HG03378 (cell line): Measurements from ENCODE around the gene FILIP1.

Experiments
- ATAC-seq: cut with Tn5 transposase; IDR thresholded peaks from one replicate; pipeline ENCODE4 v1.9.1; 2021; ENCODE audit warnings: mild to moderate bottlenecking, moderate library complexity; ENCODE audit not compliant: unreplicated experiment

Gene FILIP1

DNA sequence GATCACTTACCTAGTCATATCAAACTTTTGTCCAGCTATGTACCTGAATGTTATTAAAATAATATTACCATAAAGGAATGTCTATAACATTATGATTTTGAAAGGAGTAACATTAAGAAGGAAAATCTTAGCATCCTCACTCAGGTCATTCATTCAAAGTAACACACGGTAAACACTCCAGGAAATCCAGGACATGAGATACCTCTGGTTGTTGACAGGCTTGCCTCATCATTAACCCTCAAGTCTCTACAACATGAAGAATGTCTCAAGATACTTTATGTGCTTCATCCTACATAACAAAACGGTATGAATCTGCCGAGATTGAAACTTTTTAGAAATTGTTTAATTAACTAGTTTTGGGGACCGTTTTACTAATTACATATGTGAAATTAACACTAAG is 690 bp upstream of the FILIP1 start:
- ATAC-seq = no peak

- no peak for ATAC-seq
Observed at GRCh38 chr6:75492386-75493153, 1.0 kb downstream of the FILIP1 start.

DNA sequence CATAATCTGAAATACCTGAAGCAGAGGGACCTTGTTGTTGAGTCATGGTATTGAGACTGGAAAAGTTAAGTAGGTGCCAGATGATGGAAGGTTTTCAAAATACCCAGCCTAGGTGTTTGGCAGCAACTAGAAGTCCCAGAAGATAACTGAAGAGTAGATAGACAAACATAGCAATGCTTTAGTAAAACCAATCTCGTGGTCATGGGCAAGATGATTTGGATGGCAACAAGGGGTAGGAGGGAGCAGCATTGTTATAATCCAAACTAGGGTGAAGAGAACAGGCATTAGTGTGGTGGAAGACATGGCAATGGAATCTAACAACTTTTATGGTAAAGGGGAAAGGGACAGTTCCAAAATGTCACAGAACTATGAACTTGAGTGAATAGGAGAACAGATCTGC is 2.3 kb downstream of the FILIP1 start:
- no peak for ATAC-seq

GRCh38 chr6:75490706-75491105 is 2.9 kb downstream of the FILIP1 start:
- ATAC-seq = no peak

DNA sequence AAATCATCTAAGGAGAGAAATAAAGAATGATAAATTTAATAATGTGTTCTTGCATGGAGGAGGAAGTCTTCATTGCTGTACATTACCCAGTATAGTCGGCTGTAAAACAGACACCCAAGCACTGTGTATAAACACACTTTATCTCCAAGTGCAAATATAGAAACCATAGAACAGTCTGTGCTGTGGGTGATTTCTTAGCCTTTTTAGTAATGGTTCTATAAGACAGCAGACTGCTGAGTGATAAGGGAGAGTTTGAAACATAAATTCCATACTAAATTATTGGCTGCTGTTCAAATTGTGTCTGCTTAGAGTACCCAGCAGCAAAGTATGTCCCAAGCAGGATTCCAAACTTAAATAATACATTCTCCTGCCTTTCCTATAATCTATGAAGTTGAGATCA is 4.6 kb downstream of the FILIP1 start:
- ATAC-seq = no peak

DNA sequence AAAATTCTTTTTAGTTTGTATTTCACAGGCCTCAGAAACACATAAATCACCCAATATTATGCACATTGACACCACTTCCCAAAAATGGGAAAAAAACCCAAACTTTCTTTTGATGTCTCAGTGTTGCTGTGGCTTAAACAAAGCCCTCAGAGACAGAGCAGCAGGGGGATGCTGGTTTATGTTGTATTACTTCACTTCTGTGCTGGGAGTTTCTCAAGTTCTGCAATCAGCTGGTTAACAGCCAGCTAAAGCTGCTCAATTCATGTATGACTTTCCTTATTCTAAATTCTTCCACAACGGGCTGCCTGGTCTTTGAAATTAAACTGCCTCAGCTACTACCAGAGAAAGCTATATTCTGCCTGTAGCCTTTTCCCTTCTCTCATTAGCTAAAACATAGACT is 5.6 kb downstream of the FILIP1 start:
- ATAC-seq = no peak

GRCh38 chr6:75486850-75487518 is 6.6 kb downstream of the FILIP1 start:
- ATAC-seq = no peak

DNA sequence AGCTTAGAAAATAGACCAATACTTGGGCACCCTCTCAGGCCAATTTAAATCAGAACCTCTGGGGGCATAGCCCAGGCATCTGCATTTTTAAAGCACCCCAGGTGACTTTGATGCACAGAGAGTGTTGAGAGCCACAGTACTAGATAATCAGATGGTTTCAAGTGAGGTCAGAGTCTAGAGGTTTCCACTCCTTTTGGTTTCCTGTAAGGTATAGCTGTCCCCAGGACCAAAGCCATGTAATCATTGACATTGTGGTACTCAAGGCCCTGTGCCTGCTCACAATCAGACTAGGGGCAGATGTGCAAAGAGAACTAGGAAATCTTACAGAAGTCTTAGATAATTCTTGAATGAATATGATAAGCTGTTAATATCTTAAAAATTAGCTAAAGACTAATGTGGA is 9.1 kb downstream of the FILIP1 start:
- peak; percentile 98 for ATAC-seq

DNA sequence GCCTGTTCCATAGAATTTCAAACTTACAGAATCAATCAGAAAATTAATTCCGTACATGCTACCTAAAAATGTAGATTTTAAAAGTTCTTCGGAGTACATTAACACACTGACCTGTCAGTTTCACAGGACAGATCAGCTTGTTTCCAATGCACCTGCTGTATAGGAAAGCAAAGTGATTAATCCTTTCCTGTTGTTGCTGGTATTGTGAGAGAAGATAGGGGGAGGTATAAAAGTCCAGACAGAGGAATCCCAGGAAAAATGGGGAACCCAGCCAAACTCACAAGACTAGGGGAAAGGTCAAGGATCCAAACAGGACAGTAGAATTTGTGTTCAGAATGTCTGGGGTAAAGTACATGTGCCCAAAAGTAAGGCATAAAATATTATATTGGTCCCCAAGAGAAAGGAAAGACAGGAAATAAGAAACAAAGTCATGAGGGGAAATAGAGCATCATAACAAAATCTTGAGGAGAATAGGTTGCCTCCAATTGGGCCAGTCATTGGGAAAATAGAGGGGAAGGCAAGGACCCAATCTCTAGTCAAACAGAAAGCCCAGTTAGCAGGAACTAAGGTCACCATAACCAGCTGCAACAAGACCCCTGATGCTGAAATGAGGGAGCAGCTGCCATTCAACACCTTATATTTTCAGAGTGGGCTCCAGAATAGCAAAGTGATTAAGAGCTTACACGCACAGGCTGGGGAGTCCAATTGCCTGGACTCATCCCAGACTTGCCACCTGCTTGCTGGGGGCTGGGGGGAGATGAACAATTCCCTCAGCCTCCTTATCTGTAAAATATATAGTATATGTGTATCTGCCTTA is 10.3 kb downstream of the FILIP1 start:
- no peak for ATAC-seq

DNA sequence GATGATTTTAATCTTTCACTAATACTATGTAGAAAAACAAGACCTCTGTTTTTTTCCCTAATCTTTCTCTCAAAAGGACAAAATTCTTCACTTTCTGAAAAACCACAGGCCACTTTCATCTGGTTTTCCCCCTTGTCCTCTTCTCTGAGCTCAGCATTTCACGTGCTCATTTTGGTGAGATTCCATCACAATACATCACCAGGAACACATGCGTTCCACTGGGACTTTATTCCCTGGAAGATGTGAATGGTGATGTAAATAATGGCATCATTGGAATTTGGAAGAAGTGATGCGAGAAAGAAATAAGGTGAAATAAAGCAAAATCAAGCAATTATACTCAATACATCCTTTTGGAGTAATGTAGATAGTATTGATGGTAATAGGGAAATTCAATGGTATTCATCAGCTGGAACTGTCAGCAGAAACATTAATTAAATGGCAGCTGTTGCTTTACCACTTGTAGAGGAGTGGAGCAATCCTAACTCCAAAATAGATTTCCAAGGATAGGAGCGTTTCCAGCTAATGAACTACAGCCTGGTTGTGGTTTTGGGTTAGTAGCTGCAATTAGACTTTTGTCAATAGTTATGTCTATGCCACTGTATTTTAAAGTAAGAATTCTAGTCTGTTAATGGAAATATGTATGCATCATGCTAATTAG is 11.5 kb downstream of the FILIP1 start:
- ATAC-seq = no peak

GRCh38 chr6:75481394-75481793 is 12.2 kb downstream of the FILIP1 start:
- ATAC-seq = no peak

DNA sequence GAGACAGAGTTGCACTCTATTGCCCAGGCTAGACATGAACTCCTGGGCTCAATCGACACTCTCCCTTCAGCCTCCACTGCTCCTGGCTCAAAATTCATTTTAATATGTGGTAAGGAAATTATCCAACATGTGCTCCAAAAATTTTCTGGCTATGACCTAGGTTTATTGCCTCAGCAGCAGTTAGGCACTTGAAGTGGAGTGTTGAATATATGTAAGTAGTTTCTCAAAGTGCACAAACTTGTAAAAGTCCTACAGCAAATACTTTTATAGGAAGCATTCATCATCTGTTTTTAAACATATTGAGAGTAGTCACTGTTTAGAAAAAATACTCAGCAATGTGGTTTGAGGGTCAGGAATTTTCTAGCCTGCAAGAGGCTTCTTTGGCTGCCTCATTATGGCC is 13.2 kb downstream of the FILIP1 start:
- no peak for ATAC-seq

DNA sequence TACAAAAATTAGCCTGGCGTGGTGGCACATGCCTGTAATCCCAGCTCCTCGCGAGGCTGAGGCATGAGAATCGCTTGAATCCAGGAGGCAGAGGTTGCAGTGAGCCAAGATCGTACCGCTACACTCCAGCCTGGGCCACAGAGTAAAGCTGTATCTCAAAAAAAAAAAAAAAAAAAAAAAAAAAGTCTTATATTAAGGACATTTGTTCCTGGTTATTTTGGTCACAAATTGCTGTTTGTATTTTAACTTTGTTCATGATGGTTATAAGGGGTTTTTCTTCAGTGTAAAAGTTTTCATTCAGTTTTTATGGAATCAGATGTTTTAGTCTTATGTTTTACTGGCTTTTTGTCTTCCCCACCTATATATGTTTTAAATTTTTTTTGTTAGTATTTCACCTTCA is 13.9 kb downstream of the FILIP1 start:
- no peak for ATAC-seq

DNA sequence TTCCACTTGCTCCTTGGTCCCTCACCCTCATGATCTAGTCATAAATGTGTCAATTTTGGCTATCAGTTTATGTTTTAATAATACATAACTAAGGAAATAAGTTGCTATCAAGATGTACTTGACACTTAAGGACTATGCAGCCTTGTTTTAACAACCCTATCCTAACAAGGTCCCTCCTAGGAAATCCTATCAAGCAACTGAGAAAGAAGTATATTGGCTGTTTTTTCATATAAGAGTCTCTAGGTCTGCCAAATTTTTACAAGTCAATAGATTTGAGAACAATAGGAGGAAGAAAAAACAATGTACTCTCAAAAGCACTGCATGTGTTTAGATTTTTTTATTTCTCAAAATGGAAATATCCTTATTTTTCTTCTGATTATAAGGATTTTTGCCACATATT is 14.7 kb downstream of the FILIP1 start:
- ATAC-seq = no peak

- ATAC-seq = peak; percentile 81
Observed at GRCh38 chr6:75472885-75473284, 20.7 kb downstream of the FILIP1 start.

DNA sequence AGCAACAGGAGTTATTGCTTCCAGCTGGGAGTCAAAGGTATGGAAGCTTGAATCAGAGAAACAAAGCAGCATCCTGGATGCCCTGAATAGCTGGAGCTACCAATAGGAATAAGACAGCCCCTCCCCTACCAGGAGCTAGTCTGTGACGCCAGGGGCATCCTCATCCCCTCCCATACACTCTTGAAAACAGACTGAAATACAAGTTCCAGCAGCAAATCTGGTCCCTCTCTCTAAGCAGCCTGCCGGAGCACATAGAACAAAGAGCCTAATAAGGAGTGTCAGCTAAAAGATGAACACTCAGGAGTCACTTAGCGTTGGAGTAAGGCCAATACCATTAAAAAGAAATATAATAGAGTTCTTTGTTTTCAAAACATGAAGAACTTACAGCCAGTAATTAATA is 25.6 kb downstream of the FILIP1 start:
- no peak for ATAC-seq

GRCh38 chr6:75467284-75467683 is 26.3 kb downstream of the FILIP1 start:
- ATAC-seq = no peak

GRCh38 chr6:75466636-75467035 is 27.0 kb downstream of the FILIP1 start:
- no peak for ATAC-seq

GRCh38 chr6:75463908-75464307 is 29.7 kb downstream of the FILIP1 start:
- no peak for ATAC-seq

DNA sequence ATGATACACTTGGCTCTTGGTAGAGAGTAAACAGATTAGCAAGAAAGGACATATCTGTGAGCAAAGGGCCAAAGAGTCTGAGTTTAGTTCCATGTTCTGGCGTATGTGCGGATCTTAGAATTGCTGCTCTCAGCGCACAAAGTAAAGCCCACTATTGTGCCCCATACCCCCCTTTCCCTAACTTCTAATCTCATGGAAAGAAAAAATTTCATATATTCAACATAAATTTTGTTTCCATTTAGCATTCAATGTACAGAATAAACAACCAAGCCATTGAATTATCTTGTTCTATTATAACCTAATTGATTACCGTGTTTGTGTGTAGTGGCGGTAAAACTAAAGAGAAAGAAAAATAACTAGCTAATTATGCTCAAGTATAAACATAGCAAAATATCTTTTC is 30.5 kb downstream of the FILIP1 start:
- no peak for ATAC-seq

- ATAC-seq = no peak
Observed at GRCh38 chr6:75460681-75461080, 32.9 kb downstream of the FILIP1 start.
